GM21723 (cell line): Measurements from ENCODE around the gene LUC7L2.
"Not testable (repeated sequence)": the region's sequence is repeated elsewhere in the genome, so short reads cannot be mapped to it uniquely, and the experiment has no call there.

Source experiments
- ATAC-seq: cut with Tn5 transposase; IDR thresholded peaks from one replicate; pipeline ENCODE4 v1.9.1; 2021; ENCODE audit warnings: mild to moderate bottlenecking, moderate library complexity; ENCODE audit not compliant: unreplicated experiment

Gene LUC7L2

GRCh38 chr7:139355320-139355719, 4.4 kb upstream of the LUC7L2 start:
- ATAC-seq, result no peak

GRCh38 chr7:139357729-139358506, 1.8 kb upstream of the LUC7L2 start:
- ATAC-seq, result not testable (repeated sequence)

DNA sequence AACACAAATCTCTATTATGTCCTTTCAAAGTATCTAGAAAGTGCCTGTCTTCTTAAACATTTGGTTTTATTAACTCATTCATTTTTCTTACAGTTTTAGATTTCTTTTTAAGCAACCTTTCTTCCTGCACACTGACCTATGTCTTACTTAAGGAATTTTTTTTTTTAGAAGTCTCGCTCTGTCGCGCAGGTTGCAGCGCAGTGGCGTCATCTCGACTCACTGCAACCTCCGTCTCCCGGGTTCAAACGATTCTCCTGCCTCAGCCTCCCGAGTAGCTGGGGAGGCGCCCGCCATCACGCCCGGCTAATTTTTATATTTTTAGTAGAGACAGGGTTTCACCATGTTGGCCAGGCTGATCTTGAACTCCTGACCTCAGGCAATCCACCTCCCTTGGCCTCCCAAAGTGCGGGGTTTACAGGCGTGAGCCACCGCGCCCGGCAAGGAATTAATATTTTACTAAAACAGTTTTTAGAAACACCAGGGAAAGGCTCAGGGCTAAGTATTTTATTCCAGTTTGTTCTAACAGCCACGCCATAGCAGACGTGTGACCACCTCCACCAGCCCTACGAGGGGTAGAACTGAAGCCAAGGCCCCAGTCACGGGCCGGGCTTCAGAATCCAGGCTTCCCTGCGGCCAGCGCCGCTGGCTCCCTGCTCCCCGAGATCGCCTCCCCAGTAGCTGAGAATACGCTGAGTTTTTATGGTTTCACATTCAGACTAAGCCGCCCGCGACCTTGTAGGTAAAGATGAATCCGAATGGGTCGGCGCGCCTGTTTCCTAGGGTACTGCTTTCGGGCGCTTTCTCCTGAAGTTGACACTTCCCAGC, 941 bp upstream of the LUC7L2 start:
- ATAC-seq, result peak; percentile 14

- ATAC-seq, result peak; percentile 72
Observed at GRCh38 chr7:139360210-139360947, 685 bp downstream of the LUC7L2 start.

- ATAC-seq, result no peak
Observed at GRCh38 chr7:139360948-139361307, 1.2 kb downstream of the LUC7L2 start.

DNA sequence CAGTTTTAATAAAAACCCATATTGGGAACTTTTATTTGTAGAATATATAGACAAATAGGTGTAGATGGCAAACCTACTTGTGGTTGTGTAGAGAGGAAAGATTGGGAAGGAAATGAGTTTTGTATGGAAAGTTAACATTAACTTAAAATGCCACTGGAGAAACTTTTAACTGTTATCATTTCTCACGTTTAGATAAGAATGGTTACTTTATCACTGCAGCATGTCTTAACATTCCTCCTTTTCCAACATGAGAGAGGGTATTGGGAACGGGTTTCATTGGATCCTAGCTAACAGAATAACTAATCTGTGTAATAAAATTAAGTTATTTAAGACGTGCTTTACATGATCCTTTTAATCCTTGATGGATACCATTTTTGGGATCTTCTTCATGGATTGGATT, 1.8 kb downstream of the LUC7L2 start:
- no peak for ATAC-seq

GRCh38 chr7:139362302-139362701, 2.6 kb downstream of the LUC7L2 start:
- ATAC-seq, result no peak

DNA sequence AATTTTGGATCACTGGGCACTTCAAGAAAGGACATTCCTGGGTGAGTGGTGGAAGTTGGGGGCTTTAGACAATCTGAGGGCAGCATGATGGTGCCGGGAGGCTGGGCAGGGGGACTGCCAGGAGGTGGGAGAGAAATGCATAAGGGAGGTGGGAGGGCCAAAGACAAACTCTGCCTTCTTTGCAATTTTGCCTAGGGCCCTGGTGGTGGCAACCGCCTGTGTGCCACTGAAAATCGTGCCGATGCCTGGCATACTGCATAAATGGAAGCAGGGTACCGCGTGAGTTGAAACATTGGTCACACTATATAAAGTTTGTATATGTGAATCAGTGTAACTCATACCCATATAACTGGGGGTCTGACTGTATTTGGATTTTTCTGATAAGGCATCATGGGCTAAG, 3.3 kb downstream of the LUC7L2 start:
- no peak for ATAC-seq

GRCh38 chr7:139365336-139365735, 5.6 kb downstream of the LUC7L2 start:
- no peak for ATAC-seq

DNA sequence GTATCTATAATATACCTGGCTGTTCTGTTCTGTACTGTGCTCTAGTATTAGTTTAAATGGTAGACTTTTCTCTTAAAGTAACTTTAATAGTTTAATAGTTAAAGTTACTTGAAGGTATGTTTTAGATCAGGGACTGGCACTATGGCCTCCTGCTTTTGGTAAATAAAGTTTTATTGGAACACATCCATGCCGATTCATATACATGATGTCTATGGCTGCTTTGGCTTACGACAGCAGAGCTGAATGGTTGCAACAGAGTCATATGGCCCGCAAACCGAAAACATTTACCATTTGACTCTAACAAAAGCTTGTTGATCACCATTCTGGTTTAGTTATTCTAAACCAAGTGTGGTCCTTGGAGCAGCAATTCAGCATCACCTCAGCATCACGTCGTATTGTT, 6.7 kb downstream of the LUC7L2 start:
- no peak for ATAC-seq

DNA sequence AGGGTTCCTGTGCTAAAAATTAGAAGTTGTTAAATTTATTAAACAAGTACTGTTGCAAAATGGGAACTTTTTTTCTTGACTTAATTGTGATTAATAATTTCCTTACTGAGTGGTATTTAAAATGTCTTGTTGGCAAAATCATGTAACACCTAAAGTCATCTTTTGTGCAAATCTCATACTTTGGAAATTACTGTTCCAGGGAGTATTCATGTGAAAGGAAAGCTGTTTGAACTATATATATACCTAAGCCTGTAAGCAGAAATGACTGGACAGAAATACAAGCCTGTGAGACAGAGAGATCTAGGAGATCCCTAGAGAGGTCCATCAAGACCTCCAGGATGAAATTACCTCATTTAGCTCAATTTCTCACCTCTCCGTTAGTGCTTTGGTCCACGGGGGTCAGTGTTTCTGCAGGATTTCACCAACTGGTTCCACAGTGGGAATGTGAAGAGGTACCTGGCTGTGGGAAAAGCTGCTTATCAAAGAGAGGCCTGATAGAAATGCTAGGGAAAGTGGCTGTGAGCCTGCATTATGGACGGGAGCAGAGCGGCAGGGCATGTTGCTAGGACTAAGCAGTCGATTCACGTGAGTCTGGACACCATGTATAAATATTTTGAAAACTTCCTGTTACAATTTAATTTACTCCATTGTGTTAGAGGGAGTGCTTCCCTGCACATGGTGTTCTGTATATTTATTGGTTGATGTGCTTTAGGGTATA, 7.9 kb downstream of the LUC7L2 start:
- no peak for ATAC-seq

DNA sequence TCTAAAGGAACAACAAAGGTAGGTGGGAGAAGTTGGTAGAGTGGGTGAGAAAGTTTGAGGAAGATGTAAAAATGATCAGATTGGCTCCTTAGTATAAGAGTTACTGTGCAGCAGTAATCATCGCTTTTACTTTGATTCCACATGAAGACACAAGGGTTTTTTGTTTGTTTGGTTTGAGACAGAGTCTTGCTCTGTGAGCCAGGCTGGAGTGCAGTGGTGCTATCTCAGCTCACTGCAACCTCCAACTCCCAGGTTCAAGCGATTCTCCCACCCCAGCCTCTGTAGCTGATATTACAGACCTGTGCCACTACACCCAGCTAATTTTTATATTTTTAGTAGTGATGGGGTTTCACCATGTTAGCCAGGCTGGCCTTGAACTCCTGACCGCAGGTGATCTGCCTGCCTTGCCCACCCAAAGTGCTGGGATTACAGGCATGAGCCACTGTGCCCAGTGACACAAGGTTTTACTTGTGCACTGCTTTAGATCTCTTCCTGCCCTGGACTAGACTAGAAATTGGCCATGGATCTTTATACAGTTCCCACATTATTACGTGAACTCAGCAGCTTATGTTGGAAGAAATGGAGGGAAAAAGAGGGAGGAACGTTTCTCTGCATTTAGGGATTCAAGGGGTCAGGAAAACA, 10.7 kb downstream of the LUC7L2 start:
- ATAC-seq, result no peak

DNA sequence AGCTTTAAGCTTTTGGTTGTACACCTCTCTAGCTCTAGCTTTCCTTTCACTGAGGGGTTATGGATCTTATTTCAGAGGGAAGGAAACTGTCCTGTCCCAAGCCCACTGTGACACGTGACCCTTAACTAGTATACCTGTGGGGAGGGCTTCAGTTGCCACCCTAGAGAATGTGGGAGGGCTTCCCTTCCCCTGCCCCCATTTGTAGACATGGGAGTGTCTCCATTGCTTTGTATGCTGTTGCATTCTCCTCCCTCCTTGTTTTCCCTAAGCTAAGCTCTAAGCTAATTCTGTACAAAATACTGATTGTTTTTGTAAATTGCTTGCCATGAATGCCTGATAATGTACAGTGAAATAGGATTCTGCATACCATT, 11.2 kb downstream of the LUC7L2 start:
- no peak for ATAC-seq

GRCh38 chr7:139374246-139374645, 14.6 kb downstream of the LUC7L2 start:
- no peak for ATAC-seq

DNA sequence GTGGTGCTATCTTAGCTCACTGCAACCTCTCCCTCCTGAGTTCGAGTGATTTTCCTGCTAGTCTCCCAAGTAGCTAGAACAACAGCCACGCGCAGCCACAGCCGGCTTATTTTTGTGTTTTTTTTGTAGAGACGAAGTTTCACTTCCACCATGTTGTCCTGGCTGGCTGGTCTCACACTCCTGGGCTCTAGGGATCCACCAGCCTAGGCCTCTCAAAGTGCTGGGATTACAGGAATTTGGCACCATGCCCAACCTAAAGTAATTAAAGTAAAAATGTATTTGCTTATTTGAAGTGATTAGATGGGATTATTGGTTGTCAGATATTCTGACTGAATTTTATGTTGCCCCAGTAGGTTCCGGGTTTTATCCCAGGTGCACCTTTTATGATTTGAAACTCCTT, 22.7 kb downstream of the LUC7L2 start:
- no peak for ATAC-seq

DNA sequence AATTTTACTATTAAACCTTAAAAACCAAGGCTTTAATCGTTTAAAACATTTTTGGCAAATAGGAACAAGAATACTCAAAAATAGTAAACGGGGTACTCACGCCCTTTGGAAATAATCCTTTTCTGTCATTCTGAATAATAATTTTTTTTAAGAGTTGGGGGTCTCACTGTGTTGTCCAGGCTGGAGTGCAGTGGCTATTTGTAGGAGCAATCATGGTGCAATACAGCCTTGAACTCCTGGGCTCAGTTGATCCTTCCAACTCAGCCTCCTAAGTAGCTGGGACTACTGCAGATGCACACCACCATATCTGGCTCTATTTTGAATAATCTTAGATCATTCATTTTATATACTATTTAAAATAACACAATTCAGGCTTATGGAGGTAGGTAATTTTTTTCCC, 24.9 kb downstream of the LUC7L2 start:
- ATAC-seq, result no peak

- no peak for ATAC-seq
Observed at GRCh38 chr7:139387594-139387993, 27.9 kb downstream of the LUC7L2 start.

DNA sequence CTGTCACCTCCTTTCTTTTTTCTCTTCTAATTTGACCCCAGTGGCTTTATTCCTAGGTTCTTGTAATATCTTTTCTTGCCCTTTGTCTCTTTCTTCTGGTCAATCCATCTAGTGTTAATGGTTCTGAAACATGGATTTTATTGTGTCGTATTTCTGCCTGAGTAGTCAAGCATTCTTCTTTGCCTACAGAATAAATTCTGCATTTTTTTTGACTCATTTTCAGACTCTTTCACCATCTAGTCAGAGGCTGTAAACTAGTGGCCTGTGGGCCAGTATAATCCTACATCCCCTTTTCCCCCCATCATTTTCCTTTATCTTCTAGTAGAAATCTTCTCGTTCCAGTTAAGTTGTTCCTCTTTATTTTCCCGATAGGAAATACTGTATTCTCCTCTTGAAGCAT, 29.4 kb downstream of the LUC7L2 start:
- no peak for ATAC-seq

- ATAC-seq, result no peak
Observed at GRCh38 chr7:139389774-139390173, 30.1 kb downstream of the LUC7L2 start.

- no peak for ATAC-seq
Observed at GRCh38 chr7:139393621-139394211, 34.0 kb downstream of the LUC7L2 start.
